Tibial nerve (tissue), 4 donors: ENCODE measurements around the gene MAN2C1. TPM values are rescaled to one million over a fixed set of nuclear protein-coding genes. Genes with fewer than 3 reads are reported as not detected.
"Not testable (repeated sequence)": the region's sequence is repeated elsewhere in the genome, so short reads cannot be mapped to it uniquely, and the experiment has no call there.

Experiments
- DNase-seq, 2 donors: peaks; one replicate each; pipeline ENCODE4 v3.0.0-alpha.2; 2019; ENCODE audit warnings: low spot score in 2 of 2
- H3K27ac ChIP-seq, 4 donors: fragments of 200-600 bp; sonication (generic) in 3 of 4; one replicate each; pipeline ENCODE4 v1.5.1; 2017 to 2019; ENCODE audit warnings: mild to moderate bottlenecking in 1 of 4
- H3K27me3 ChIP-seq, 2 donors: fragments of 200-600 bp; sonication (generic) in 1 of 2; one replicate each; pipeline versions ENCODE4 v1.5.1 to v1.6.0; 2017 to 2019
- H3K36me3 ChIP-seq, 3 donors: fragments of 200-600 bp; sonication (generic); one replicate each; pipeline ENCODE4 v1.5.1; 2018 to 2019
- H3K4me1 ChIP-seq, 4 donors: fragments of 200-600 bp; sonication (generic) in 3 of 4; one replicate each; pipeline ENCODE4 v1.5.1; 2017 to 2019
- H3K4me3 ChIP-seq, 4 donors: fragments of 200-600 bp; sonication (generic) in 3 of 4; one replicate each; pipeline ENCODE4 v1.5.1; 2017 to 2019; ENCODE audit warnings: mild to moderate bottlenecking in 1 of 4, moderate library complexity in 1 of 4
- H3K9me3 ChIP-seq, 4 donors: fragments of 200-600 bp; sonication (generic) in 3 of 4; one replicate each; pipeline ENCODE4 v1.5.1; 2017 to 2019
- EP300 ChIP-seq, 2 donors: sonication (generic); formaldehyde crosslinking; IDR thresholded peaks; one replicate each; pipeline ENCODE4 v1.6.1; 2017; ENCODE audit warnings: antibody characterized with exemption in 2 of 2, mild to moderate bottlenecking in 1 of 2
- POLR2A ChIP-seq, 2 donors: fragments of 450-650 bp; IDR thresholded peaks; one replicate each; pipeline ENCODE4 v1.6.1; 2017; ENCODE audit warnings: antibody characterized with exemption in 2 of 2, mild to moderate bottlenecking in 2 of 2, moderate library complexity in 2 of 2
- WGBS, 2 donors: methylation state at CpG; one replicate each; pipeline ENCODE4 v1.1.5; 2018; 5-methylcytosine and 5-hydroxymethylcytosine counted together
- total RNA-seq, 4 donors: library from RNA; depleted of rRNA; stranded (reverse); fragments of >200 nt; gene quantifications; one replicate each; pipeline ENCODE4 v1.1.0, GENCODE V29; 2016
- TF ChIP-seq, protein P1 (sequence below), 5 experiments: fragments of 200-600 bp in 3 of 5; fragments of 450-650 bp in 2 of 5; sonication (generic) in 3 of 5; IDR thresholded peaks; one replicate each; pipeline ENCODE4 v1.5.1; 2016 to 2019; ENCODE audit warnings: antibody characterized with exemption in 5 of 5, mild to moderate bottlenecking in 3 of 5, moderate library complexity in 2 of 5

MAN2C1 gene
- total RNA-seq, 4 donors from 2014 or later, result 319 to 781 (median 366) TPM

DNA sequence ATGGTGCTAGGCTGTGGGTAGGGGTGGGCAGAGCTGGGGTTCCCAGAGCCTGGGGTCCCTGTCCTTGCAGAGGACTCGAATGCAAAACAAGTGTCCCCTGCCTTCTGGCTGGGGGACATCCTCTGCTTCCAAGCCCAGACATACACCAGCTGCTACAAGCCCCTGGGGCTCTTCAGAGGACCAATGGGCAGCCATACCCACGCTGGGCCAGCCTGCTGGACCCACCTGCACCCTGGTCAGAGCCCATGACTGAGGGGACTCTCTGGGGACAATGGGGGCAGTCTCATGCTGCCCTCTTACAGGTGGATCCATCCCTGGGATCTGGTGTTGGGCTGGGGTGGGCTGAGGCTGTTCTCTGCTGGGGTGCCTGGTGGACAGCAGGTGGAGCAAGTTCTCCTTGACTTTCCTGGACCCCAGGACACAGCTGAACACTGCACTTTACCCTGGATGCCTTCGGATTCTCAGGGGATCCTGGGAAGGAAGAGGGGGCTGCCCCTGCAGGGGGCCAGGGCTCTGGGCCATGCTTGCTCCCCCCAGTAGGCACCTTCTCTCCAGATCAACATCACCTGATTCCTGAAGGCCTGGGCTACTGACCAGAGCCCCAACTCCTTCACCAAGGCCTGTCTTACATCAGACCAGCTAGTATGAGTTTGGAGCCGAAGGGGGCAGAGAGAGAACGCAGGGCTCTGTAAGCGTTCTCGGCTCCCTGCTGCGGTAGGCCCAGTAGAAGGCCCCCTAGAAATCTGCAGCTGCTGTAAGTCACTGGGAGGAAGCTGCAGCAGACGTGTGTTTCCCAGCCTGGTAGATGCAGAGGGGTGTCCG lies 39.7 kb downstream of the MAN2C1 start:
- Histone ChIP-seq H3K4me3 (no peak overlapping the region), H3K4me1 (no peaks in the 10 kb centered on the region), H3K27me3 (no peaks in the 10 kb centered on the region), H3K36me3 (no peaks in the 10 kb centered on the region), H3K27ac (no peak overlapping the region), H3K9me3 (no peaks in the 10 kb centered on the region)
- no peak for DNase-seq
- WGBS, 2 donors, result 65 to 70% methylated on average over 9 to 10 of the region's 10 CpGs
- TF ChIP-seq, protein P1, sequence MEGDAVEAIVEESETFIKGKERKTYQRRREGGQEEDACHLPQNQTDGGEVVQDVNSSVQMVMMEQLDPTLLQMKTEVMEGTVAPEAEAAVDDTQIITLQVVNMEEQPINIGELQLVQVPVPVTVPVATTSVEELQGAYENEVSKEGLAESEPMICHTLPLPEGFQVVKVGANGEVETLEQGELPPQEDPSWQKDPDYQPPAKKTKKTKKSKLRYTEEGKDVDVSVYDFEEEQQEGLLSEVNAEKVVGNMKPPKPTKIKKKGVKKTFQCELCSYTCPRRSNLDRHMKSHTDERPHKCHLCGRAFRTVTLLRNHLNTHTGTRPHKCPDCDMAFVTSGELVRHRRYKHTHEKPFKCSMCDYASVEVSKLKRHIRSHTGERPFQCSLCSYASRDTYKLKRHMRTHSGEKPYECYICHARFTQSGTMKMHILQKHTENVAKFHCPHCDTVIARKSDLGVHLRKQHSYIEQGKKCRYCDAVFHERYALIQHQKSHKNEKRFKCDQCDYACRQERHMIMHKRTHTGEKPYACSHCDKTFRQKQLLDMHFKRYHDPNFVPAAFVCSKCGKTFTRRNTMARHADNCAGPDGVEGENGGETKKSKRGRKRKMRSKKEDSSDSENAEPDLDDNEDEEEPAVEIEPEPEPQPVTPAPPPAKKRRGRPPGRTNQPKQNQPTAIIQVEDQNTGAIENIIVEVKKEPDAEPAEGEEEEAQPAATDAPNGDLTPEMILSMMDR (IDR thresholded peaks at IDR 0.05), result no peak
- no peak for TF ChIP-seq POLR2A (IDR thresholded peaks at IDR 0.05)
- no peak for TF ChIP-seq EP300 (IDR thresholded peaks at IDR 0.05)

DNA sequence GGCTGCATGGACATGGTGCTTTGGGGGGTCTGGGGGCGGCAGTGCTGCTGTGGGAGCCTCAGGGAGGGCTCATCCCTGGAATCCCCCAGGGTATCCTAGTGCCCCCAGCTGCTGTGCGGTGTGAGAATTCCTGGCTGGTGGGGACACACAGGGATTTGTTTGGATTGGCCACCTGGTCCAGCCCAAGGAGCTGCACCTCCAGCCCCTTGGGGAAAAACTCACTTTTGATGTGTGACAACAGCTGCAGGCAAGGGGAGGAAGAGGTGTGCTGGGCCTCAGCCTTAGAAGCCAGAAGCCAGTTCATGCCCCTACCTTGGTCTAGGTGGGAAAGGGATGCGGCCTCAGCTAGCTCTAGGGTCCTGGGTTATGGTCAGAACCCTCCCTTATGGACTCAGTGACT lies 40.9 kb downstream of the MAN2C1 start:
- H3K4me1 ChIP-seq, result no peaks in the 10 kb centered on the region
- 81 to 100% methylated on average over 1 to 2 of the region's 3 CpGs for WGBS, 2 donors
- no peaks in the 10 kb centered on the region for H3K27me3 ChIP-seq
- no peak overlapping the region for H3K4me3 ChIP-seq
- no peaks in the 10 kb centered on the region for H3K9me3 ChIP-seq
- no peak for DNase-seq
- no peaks in the 10 kb centered on the region for H3K36me3 ChIP-seq
- TF ChIP-seq, protein P1 (IDR thresholded peaks at IDR 0.05), result no peak
- no peak for TF ChIP-seq POLR2A (IDR thresholded peaks at IDR 0.05)
- TF ChIP-seq EP300 (IDR thresholded peaks at IDR 0.05), result no peak
- H3K27ac ChIP-seq, result no peak overlapping the region

DNA sequence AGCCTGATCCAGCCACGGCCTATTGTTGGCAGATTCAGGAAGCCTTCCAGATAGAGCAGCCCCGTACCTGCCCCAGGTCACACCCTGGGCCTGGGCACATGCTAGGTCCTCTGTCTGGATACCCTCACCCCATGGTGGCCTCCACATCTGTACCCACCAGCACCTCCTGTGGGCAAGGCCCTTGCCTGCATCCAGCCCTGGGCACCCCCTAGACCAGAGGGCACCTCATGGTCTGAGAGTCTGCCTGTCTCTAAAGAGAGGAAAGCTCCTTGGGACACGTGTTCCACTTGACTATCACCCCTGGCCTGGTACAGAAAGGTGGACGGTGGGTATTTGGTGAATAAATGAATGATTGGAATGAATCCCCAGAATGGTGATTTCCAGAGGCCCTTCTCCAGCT lies 41.4 kb downstream of the MAN2C1 start:
- no peak for DNase-seq
- no peak overlapping the region for H3K27ac ChIP-seq
- no peaks in the 10 kb centered on the region for H3K4me1 ChIP-seq
- no peaks in the 10 kb centered on the region for H3K27me3 ChIP-seq
- TF ChIP-seq, protein P1 (IDR thresholded peaks at IDR 0.05), result no peak
- TF ChIP-seq EP300 (IDR thresholded peaks at IDR 0.05), result no peak
- no peak for TF ChIP-seq POLR2A (IDR thresholded peaks at IDR 0.05)
- no peaks in the 10 kb centered on the region for H3K36me3 ChIP-seq
- no peak overlapping the region for H3K4me3 ChIP-seq
- 82% methylated on average over 4 of the region's 4 CpGs for WGBS, 2 donors
- no peaks in the 10 kb centered on the region for H3K9me3 ChIP-seq

DNA sequence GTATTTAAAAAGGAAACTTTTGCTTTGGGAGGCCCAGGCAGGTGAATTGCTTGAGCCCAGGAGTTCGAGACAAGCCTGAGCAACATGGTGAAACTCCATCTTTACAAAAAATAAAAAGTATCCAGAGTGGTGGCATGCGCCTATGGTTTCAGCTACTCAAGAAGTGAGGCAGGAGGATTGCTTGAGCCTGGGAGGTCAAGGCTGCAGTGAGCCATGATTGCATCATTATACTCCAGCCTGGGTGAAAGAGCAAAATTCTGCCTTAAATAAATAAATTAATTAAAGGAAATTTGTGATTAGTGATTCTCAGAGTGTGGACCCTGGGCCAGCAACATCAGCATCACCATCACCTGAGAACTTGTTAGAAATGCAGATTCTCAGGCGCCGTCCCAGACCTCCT lies 42.5 kb downstream of the MAN2C1 start:
- Histone ChIP-seq H3K9me3 (no peaks in the 10 kb centered on the region), H3K4me3 (no peak overlapping the region), H3K27ac (no peak overlapping the region), H3K4me1 (no peaks in the 10 kb centered on the region), H3K27me3 (no peaks in the 10 kb centered on the region), H3K36me3 (no peaks in the 10 kb centered on the region)
- WGBS, 2 donors, result 86 to 98% methylated on average over 4 of the region's 4 CpGs
- no peak for TF ChIP-seq POLR2A (IDR thresholded peaks at IDR 0.05)
- TF ChIP-seq EP300 (IDR thresholded peaks at IDR 0.05), result no peak
- TF ChIP-seq, protein P1 (IDR thresholded peaks at IDR 0.05), result no peak
- DNase-seq, result no peak

DNA sequence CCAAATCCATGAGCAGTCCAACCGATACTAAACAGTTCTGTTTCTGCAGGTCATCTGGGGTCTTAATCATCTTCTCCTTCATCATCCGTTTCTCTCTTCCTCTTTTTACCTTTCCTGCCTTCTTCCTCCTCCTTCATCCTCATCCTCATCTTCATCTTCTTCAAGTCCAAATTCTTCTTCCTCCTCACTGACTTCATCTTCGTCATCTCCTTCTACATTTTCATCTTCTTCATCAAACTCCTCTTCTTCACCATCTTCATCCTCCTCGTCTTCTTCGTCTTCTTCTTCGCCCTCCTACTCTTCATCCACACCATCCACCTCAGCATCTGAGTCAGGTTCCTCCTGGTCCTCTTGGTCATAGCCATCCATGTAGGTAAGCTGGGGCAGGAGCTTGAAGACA lies 46.7 kb downstream of the MAN2C1 start:
- Histone ChIP-seq H3K36me3 (no peaks in the 10 kb centered on the region), H3K27me3 (no peaks in the 10 kb centered on the region), H3K4me1 (no peaks in the 10 kb centered on the region), H3K27ac (no peak overlapping the region), H3K9me3 (no peaks in the 10 kb centered on the region), H3K4me3 (no peak overlapping the region)
- DNase-seq, result no peak
- WGBS, 2 donors, result 92 to 93% methylated on average over 6 of the region's 6 CpGs
- TF ChIP-seq EP300 (IDR thresholded peaks at IDR 0.05), result no peak
- TF ChIP-seq, protein P1 (IDR thresholded peaks at IDR 0.05), result no peak
- no peak for TF ChIP-seq POLR2A (IDR thresholded peaks at IDR 0.05)

DNA sequence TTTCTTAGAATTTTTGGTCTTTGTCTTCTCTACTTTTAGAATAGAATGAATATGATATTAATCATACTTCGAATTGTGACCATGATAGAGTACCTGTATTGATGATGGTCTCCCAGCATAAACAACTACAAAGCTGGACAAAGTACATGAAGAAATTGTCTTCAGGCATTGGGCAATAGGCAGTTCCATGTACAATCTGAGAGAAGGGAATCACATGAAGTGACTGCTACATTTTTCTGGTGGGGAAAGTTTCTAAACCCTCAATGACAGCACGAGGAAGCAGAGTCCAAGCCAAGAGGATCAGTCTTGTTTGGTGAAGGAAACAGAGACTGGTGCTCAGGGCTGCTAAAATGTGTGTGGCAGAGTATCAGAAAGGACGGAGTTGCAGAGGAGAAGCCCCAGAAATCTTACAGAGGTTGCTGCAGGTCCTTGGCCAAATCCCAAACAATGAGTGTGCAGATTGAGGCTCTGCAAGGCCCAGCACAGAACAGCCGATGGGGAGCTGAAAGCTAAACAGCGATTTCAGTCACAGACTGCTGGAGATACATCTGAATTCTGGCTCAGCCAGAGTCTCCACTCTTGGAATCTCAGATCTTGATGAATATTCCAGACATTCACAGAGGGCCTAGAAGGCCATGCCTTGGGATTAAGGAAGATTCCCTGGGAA lies 49.0 kb downstream of the MAN2C1 start:
- H3K4me3 ChIP-seq, H3K27me3 ChIP-seq, DNase-seq, H3K27ac ChIP-seq, H3K36me3 ChIP-seq, H3K9me3 ChIP-seq, H3K4me1 ChIP-seq: not testable (repeated sequence)
- 78 to 80% methylated on average over 5 of the region's 5 CpGs for WGBS, 2 donors
